HG03097 (cell line): ENCODE results near the gene SLC26A9.
"Not testable (repeated sequence)": the region's sequence is repeated elsewhere in the genome, so short reads cannot be mapped to it uniquely, and the experiment has no call there.

Experiments
- ATAC-seq: cut with Tn5 transposase; IDR thresholded peaks from one replicate; pipeline ENCODE4 v1.9.1; 2021; ENCODE audit not compliant: unreplicated experiment, low FRiP score

The SLC26A9 gene

GRCh38 chr1:205905095-205905494, 38.2 kb downstream of the SLC26A9 start:
- ATAC-seq = not testable (repeated sequence)

- no peak for ATAC-seq
Observed at GRCh38 chr1:205896351-205896750, 46.9 kb downstream of the SLC26A9 start.

GRCh38 chr1:205894119-205894518, 49.1 kb downstream of the SLC26A9 start:
- ATAC-seq = not testable (repeated sequence)

- not testable (repeated sequence) for ATAC-seq
Observed at GRCh38 chr1:205892175-205892574, 51.1 kb downstream of the SLC26A9 start.

GRCh38 chr1:205891481-205891880, 51.8 kb downstream of the SLC26A9 start:
- not testable (repeated sequence) for ATAC-seq

GRCh38 chr1:205890631-205891030, 52.6 kb downstream of the SLC26A9 start:
- ATAC-seq = not testable (repeated sequence)

GRCh38 chr1:205889706-205890105, 53.5 kb downstream of the SLC26A9 start:
- not testable (repeated sequence) for ATAC-seq

- ATAC-seq = not testable (repeated sequence)
Observed at GRCh38 chr1:205889006-205889405, 54.2 kb downstream of the SLC26A9 start.

GRCh38 chr1:205883792-205884191, 59.5 kb downstream of the SLC26A9 start:
- no peak for ATAC-seq

- ATAC-seq = no peak
Observed at GRCh38 chr1:205880923-205881322, 62.3 kb downstream of the SLC26A9 start.

GRCh38 chr1:205879974-205880373, 63.3 kb downstream of the SLC26A9 start:
- no peak for ATAC-seq

GRCh38 chr1:205878026-205878425, 65.2 kb downstream of the SLC26A9 start:
- no peak for ATAC-seq

GRCh38 chr1:205873148-205873547, 70.1 kb downstream of the SLC26A9 start:
- not testable (repeated sequence) for ATAC-seq

- ATAC-seq = no peak
Observed at GRCh38 chr1:205870236-205870635, 73.0 kb downstream of the SLC26A9 start.
